ENCODE results near the gene MTX1.

Gene MTX1

DNA sequence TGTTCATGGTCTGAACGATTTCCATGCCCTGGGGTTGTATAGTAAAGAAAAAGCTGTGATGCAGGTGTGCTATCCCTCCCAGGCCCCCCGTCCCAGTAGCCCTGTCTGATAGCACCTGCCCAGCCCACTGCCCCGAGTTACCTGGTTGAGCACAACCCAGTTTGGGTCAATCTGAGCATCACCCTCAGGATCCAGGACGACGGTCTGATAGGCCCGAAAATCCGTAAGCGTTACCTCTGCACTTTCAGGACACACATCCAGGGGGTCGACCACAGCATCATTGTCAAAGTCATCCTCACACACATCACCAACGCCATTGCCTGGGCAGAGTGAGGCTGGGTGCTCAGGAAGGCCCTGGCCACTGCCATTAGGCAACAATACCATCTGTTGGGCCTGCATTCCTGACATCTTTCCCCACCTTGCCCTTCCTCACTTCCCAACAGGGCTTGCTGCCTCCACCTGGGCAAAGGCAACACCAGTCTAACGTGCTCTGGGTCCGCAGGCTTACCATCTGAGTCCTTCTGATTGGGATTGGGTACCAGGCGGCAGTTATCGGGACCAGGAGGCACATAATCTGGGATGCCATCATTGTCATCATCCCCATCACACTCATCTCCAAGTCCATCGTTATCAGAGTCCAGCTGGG, 10.5 kb upstream of the MTX1 start:
- no peak for TF ChIP-seq CTCF (IDR thresholded peaks at IDR 0.05; ENCODE audit: control insufficient read depth, insufficient read depth, low read depth, low read length, missing control alignments)
- DNase-seq (ENCODE audit: low read depth), result no peak
- no peak overlapping the region for H3K4me3 ChIP-seq (ENCODE audit: control insufficient read depth, low read depth, low read length)

GRCh38 chr1:155198547-155198906, 10.0 kb upstream of the MTX1 start:
- H3K4me3 ChIP-seq (ENCODE audit: control insufficient read depth, low read depth, low read length), result no peak overlapping the region
- TF ChIP-seq CTCF (IDR thresholded peaks at IDR 0.05; ENCODE audit: control insufficient read depth, insufficient read depth, low read depth, low read length, missing control alignments), result no peak
- no peak for DNase-seq (ENCODE audit: low read depth)

- TF ChIP-seq CTCF (IDR thresholded peaks at IDR 0.05; ENCODE audit: control insufficient read depth, insufficient read depth, low read depth, low read length, missing control alignments), result no peak
- no peak for DNase-seq (ENCODE audit: low read depth)
Measured at GRCh38 chr1:155199792-155200191, 8.7 kb upstream of the MTX1 start.

DNA sequence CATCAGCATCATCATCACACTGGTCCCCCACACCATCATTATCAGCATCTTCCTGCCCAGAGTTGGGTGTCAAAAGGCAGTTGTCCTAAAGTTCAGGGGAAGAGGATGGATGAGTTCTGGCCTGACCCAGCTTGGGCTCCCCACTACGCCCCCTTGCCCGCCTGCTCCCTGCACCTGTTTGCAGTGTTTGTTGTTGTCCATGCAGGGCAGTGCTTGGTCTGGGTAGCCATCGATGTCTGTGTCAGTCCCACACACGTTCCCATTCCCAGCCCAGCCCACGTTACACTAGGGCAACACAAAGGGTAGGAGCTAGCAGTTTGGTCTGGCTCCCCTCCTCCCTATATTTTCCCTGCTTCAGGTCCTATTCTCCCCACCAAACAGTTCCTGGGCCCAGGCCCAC, 7.6 kb upstream of the MTX1 start:
- H3K4me3 ChIP-seq (ENCODE audit: control insufficient read depth, low read depth, low read length), result no peak overlapping the region
- no peak for TF ChIP-seq CTCF (IDR thresholded peaks at IDR 0.05; ENCODE audit: control insufficient read depth, insufficient read depth, low read depth, low read length, missing control alignments)
- DNase-seq (ENCODE audit: low read depth), result no peak

More at GRCh38 chr1:155199792-155200191, 8.7 kb upstream of the MTX1 start:
- no peak overlapping the region for H3K4me3 ChIP-seq (ENCODE audit: control insufficient read depth, low read depth, low read length)

DNA sequence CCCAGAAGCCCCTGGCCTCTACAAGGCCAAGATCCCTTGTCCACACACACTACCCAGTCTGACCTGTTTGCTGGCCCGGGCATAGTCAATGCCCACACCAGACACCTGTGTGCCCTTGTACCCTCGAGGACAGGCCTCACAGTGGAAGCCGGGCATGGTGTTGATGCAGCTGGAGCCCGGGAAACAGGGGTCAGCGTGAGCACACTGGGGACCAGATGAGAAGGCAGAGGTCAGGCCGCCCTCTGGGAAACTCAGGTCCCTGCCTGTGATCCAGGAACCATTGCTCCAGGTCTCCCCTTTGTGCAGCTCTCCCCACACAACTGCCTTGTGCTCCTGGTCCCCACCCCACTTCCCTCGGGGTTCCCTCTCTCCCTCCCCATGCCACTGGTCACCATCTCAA, 6.3 kb upstream of the MTX1 start:
- H3K4me3 ChIP-seq (ENCODE audit: control insufficient read depth, low read depth, low read length), result no peak overlapping the region
- TF ChIP-seq CTCF (IDR thresholded peaks at IDR 0.05; ENCODE audit: control insufficient read depth, insufficient read depth, low read depth, low read length, missing control alignments), result no peak
- no peak for DNase-seq (ENCODE audit: low read depth)

DNA sequence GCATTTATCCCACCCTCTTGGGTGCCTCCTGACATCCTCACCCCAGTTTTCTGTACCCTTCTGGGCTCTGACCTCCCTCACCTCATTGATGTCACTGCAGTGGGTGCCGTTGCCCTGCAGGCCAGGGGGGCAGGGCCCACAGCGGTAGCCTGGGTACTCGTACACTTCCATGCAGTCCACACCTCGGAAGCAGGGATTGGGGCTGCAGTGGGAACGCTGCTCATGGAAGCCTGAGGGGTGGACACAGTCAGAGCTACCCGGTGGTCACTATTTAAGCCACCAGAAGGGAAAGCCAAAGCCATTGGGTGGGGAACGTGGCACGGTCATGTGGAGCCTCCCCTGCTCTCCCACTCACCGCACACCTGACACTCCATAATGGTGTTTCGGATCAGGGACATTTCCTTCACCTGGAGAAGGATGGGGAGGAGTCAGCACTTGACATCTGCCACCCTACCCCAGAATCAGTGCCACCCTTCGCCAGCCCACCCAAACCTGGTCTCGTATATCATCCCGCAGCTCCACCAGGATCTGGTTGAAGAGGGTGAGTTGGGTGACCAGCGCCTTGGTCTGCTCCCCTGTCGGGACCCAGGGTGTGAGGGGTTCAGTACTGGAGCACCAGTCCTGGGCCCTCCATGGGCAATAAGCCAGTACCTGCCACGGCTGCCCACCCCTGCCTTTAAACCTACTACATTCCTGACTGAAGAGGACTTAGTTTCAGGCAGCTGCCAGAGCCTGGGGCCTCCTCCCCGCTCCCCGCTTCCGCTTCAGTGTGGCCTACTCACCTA, 5.6 kb upstream of the MTX1 start:
- no peak for DNase-seq (ENCODE audit: low read depth)
- no peak overlapping the region for H3K4me3 ChIP-seq (ENCODE audit: control insufficient read depth, low read depth, low read length)
- no peak for TF ChIP-seq CTCF (IDR thresholded peaks at IDR 0.05; ENCODE audit: control insufficient read depth, insufficient read depth, low read depth, low read length, missing control alignments)

All from AG09309 (cell line).